ENCODE data around the gene FTL.

Gene FTL

DNA sequence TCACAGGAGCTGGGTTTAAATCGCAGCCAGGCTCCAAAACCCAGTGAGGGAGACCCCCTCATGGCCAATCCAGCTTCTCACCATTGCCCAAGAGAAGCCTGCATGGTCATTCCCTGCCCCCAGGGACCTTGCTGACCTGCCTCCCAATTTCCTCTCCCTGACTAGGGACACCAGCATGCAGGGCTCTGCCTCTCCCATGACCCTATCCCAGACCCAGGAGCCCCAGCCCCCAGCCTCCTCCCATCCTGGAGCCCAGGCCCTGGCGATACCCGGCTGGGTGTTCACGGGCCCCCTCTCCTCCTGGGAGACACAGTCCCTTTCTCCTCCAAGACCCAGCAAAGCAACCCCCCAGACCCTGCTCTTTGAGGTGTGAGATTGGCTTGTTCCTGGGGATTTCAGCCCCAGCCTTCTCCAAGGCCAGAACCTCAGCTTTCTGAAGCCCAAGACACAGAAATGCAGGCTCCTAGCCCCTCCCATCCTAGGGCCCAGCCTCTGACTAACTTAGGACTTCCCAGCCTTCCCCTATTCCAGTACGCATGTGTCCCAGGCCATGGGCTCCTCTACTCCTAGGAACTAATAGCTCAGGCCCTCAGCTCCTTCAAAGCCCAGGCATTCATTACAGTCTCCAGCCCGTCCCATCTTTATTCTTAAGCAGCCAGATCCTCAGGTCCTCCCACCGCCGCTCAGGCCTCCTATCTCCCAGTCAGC, 26.9 kb downstream of the FTL start:
- no peak for DNase-seq (ENCODE audit: low read depth in 2 of 2)

DNA sequence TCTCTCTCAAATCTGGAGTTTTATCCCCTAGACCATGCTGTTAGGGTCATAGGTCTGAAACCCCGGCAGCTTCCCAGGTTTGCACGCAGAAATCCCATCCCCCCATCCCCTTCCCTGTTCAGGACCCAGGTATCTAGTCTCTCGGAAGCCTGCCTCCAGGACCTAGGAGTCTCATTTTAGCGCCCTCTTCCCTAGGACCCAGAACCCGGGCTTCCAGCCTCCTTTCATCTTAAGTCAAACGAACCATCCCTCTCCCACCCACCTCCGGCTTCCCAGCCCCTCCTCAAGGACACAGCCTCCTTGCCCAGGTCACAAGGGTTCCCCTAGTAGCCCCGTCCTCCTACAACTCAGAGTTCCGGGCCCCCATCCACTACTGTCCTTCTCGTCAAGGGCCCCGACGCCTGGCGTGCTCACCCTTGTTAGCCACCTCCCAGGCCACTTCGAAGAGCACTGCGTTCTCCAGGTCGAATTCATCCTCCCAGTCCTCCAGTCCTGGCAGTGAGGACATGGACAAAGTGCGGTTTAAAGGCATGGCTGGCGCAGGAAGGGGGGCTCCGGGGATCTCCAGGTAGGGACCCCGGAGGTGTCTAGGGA, 27.6 kb downstream of the FTL start:
- no peak for DNase-seq (ENCODE audit: low read depth in 2 of 2)

- peak; percentile 99 for DNase-seq (ENCODE audit: low read depth in 2 of 2)
Observed at GRCh38 chr19:48993175-48994034, 28.3 kb downstream of the FTL start, which contains the start of the genes GYS1 and RUVBL2. Gene GYS1 (minus strand): TSS chr19:48993309. CDS start chr19:48993112, 197 bp downstream. Gene RUVBL2 (plus strand): TSS chr19:48993887. CDS start chr19:48993912, 25 bp downstream.

DNA sequence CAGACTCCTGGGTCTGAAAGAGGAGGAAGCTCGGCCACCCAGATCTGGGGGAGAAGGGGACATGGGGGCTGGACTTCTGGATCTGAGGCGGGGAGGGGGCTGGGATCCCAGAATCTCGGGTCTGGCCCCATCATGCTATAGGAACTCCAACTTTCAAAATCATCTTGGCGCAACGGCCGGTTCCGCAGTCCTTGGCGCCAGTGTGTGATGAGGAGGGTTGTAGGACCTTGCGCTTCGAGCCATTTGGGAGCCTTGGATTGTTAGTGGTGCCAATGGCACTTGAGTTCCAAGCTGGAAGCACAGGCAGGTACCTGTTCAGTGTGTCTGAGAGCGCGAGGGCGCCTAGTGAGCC, 28.9 kb downstream of the FTL start:
- no peak for DNase-seq (ENCODE audit: low read depth in 2 of 2)

DNA sequence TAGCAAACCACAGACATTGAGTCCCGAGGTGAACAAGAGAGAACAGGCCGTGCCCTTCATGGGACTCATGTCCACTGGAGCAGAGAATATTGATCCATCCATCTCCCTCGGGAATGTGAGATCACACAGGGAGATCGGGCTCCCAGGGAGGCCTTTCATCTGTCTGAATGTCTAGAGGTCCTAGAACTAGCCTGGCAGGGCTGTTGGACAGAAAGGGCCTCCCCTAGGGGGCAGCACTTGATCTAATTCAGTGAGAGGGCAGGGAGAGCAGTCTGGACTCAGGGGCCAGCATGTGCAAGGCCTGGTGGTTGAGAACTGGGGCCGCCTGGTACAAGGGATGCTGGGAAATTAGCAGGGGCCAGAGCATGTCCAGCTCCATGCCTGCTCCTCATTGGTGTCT, 32.9 kb downstream of the FTL start:
- no peak for DNase-seq (ENCODE audit: low read depth in 2 of 2)

GRCh38 chr19:48999481-49000325, 34.6 kb downstream of the FTL start:
- DNase-seq (ENCODE audit: low read depth in 2 of 2), result peak; percentile 44 to 49

DNA sequence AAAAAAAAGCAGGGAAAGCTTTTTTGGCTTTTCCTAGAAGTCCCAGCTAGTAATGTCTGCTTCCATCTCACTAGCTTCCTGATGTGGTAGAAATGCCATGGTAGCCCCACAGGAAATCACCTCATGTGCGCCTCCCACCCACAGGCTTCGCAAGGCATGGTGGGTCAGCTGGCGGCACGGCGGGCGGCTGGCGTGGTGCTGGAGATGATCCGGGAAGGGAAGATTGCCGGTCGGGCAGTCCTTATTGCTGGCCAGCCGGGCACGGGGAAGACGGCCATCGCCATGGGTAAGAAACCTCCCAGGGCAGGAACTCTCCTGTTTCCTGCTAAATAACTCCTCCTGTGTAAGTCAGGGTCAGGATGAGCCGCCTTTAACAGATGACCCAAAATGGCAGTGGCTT, 39.0 kb downstream of the FTL start:
- no peak for DNase-seq (ENCODE audit: low read depth in 2 of 2)

DNA sequence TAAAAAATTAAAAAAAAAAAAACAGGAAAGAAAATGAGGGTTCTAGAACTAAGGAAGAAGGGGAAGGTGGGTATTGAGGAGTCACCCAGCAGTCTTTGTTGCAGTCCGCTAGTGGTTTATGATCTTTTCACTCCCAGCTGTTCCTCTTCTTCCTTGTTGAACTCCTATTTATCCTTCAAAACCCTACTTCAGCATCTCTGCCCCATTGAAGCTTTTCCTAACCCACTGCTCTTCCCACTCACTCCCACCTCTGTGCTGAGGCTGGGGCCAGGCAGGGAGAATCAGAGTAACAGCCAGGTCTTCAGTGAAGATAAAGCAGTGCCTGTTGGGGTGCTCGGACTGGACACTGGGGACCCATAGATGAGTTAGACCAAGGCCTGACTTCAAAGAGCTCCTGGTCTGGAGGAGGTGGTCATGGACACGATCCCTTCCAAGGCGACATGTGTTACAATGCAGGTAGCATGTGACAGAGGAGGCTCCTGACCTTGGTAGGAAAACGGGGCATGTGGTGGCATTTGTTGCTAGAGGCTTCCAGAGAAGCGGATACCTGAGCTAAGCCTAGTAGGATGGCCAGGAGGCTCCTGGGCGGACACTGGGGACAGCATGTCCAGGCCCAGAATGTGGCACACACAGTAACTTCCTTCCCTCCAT, 40.0 kb downstream of the FTL start:
- DNase-seq (ENCODE audit: low read depth in 2 of 2), result no peak

DNA sequence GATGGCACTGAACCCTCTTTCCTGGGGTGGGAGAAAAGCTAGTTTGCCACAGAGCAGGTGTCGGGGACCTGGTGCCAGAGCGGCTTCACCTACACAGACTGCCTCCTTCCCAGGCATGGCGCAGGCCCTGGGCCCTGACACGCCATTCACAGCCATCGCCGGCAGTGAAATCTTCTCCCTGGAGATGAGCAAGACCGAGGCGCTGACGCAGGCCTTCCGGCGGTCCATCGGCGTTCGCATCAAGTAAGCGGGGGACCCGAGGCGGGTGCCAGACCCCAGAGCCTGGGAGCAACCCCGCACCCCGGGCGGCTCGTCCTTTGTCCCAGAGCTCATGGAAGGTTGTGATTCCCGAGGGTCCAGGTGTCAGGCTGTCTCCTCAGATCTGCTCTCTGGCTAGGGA, 41.8 kb downstream of the FTL start:
- DNase-seq (ENCODE audit: low read depth in 2 of 2), result no peak

DNA sequence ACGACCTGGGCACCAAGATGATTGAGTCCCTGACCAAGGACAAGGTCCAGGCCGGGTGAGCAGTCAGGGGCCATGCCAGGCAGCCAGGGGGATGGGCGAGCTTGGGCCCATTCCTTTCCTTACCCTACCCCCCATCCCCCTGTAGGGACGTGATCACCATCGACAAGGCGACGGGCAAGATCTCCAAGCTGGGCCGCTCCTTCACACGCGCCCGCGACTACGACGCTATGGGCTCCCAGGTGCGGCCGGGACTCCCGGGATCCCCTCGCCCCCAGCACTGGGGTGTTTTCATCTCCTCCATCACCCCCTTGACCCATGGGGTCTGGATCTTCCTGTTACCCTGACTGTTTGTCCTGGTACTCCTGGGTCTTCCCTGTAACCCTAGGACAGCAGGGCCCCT, 44.7 kb downstream of the FTL start:
- no peak for DNase-seq (ENCODE audit: low read depth in 2 of 2)

DNA sequence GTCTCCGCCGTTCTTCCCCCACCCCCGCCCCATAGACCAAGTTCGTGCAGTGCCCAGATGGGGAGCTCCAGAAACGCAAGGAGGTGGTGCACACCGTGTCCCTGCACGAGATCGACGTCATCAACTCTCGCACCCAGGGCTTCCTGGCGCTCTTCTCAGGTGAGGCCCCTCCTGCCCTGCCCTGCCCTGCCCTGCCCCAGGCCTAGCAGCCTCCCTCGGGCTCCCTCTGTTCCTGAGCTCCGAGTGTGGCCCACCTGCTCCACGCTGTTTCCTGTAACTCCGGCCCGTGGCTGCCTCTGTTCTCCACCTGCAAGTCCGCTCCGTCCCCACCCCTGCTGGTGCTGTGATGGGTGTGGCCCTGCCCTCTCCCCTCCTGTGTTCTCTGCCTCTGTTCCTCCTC, 45.3 kb downstream of the FTL start:
- DNase-seq (ENCODE audit: low read depth in 2 of 2), result no peak

DNA sequence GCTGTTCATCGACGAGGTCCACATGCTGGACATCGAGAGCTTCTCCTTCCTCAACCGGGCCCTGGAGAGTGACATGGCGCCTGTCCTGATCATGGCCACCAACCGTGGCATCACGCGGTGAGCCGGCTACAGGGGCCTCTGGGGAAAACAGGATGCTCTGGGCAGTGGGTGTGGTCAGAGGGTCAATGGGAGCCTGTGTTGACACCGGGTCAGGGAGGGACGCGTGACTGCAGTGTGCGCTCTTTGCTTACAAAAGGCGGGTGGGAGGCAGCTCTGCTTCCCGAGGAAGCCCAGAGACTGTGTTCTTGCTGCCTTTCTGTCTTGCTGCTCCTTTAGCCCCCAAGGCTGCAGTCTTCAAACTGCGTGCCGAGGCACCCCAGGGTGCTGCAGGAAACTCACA, 46.1 kb downstream of the FTL start:
- DNase-seq (ENCODE audit: low read depth in 2 of 2), result no peak

GRCh38 chr19:49014123-49014869, 49.2 kb downstream of the FTL start:
- DNase-seq (ENCODE audit: low read depth in 2 of 2), result no peak

DNA sequence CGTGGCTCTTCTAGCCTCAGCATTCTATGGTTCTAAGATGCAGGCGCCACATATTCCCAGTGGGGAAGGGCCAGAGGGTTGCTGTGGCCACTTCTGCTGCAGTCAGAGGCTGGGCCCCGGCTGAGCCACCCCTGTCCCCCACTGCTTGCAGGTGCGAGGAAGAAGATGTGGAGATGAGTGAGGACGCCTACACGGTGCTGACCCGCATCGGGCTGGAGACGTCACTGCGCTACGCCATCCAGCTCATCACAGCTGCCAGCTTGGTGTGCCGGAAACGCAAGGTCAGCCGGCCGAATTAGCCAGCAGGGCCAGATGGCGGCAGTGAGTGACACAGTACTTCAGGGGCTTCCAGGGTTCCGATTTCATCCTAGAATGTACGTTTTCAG, 49.8 kb downstream of the FTL start:
- no peak for DNase-seq (ENCODE audit: low read depth in 2 of 2)

- no peak for DNase-seq (ENCODE audit: low read depth in 2 of 2)
Observed at GRCh38 chr19:49016067-49016839, 51.1 kb downstream of the FTL start.
